ENCODE measurements around the gene ZNF331. TPM values are rescaled to one million over a fixed set of nuclear protein-coding genes. Genes with fewer than 3 reads are reported as not detected.

ZNF331 gene
- total RNA-seq, 1 experiment from 2014 or later = 56.7 TPM

DNA sequence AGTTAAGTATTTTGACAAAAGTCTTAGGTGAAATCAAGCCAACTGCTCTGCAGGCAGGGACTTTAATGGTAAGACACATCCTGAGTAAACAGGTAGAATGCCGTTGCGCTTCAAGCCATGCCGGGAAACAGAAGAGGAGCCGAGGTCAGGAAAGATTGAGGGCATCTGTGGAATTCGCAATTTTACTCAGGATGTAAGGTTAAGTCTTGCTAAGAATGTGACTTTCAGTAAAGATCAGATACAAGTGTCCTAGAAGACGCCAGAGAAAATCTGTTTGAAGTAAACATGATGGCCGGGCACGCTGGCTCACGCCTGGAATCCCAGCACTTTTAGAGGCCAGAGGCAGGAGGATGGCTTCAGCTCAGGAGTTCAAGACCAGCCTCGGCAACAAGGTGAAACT lies 60.4 kb downstream of the ZNF331 start:
- no peaks in the 10 kb centered on the region for H3K27me3 Mint-ChIP-seq (ENCODE audit: low read depth)
- peak overlapping the region; percentile 97 for H3K27ac Mint-ChIP-seq
- ATAC-seq (no peak), DNase-seq (ENCODE audit: low spot score) (no peak)
- no peak overlapping the region for H3K4me3 Mint-ChIP-seq
- ChIA-PET CTCF (no interaction called here), POLR2A (no interaction called here)
- TF ChIP-seq TEAD1 (CRISPR knock-in tag; IDR thresholded peaks at IDR 0.05) = no peak
- TF ChIP-seq FOXJ3 (CRISPR knock-in tag; IDR thresholded peaks at IDR 0.05; ENCODE audit: borderline replicate concordance) = no peak
- TF ChIP-seq, protein P1, sequence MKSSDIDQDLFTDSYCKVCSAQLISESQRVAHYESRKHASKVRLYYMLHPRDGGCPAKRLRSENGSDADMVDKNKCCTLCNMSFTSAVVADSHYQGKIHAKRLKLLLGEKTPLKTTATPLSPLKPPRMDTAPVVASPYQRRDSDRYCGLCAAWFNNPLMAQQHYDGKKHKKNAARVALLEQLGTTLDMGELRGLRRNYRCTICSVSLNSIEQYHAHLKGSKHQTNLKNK (CRISPR knock-in tag; IDR thresholded peaks at IDR 0.05) = no peak
- TF ChIP-seq, protein P2, sequence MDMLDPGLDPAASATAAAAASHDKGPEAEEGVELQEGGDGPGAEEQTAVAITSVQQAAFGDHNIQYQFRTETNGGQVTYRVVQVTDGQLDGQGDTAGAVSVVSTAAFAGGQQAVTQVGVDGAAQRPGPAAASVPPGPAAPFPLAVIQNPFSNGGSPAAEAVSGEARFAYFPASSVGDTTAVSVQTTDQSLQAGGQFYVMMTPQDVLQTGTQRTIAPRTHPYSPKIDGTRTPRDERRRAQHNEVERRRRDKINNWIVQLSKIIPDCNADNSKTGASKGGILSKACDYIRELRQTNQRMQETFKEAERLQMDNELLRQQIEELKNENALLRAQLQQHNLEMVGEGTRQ (CRISPR knock-in tag; IDR thresholded peaks at IDR 0.05) = no peak
- no peak for TF ChIP-seq TEAD4 (CRISPR knock-in tag; IDR thresholded peaks at IDR 0.05)
- TF ChIP-seq ZNF416 (CRISPR knock-in tag; IDR thresholded peaks at IDR 0.05) = no peak
- no peak for TF ChIP-seq FOXK1 (CRISPR knock-in tag; IDR thresholded peaks at IDR 0.05)
- TF ChIP-seq OVOL2 (CRISPR knock-in tag; IDR thresholded peaks at IDR 0.05; ENCODE audit: borderline replicate concordance) = no peak
- no peak for TF ChIP-seq NFYB (CRISPR knock-in tag; conservative IDR thresholded peaks at IDR 0.05; ENCODE audit: low read depth)
- no peak for TF ChIP-seq ZNF396 (CRISPR knock-in tag; IDR thresholded peaks at IDR 0.05; ENCODE audit: borderline replicate concordance)
- TF ChIP-seq, protein P3, sequence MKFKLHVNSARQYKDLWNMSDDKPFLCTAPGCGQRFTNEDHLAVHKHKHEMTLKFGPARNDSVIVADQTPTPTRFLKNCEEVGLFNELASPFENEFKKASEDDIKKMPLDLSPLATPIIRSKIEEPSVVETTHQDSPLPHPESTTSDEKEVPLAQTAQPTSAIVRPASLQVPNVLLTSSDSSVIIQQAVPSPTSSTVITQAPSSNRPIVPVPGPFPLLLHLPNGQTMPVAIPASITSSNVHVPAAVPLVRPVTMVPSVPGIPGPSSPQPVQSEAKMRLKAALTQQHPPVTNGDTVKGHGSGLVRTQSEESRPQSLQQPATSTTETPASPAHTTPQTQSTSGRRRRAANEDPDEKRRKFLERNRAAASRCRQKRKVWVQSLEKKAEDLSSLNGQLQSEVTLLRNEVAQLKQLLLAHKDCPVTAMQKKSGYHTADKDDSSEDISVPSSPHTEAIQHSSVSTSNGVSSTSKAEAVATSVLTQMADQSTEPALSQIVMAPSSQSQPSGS (CRISPR knock-in tag; IDR thresholded peaks at IDR 0.05; ENCODE audit: borderline replicate concordance, low read depth) = no peak
- TF ChIP-seq, protein P4, sequence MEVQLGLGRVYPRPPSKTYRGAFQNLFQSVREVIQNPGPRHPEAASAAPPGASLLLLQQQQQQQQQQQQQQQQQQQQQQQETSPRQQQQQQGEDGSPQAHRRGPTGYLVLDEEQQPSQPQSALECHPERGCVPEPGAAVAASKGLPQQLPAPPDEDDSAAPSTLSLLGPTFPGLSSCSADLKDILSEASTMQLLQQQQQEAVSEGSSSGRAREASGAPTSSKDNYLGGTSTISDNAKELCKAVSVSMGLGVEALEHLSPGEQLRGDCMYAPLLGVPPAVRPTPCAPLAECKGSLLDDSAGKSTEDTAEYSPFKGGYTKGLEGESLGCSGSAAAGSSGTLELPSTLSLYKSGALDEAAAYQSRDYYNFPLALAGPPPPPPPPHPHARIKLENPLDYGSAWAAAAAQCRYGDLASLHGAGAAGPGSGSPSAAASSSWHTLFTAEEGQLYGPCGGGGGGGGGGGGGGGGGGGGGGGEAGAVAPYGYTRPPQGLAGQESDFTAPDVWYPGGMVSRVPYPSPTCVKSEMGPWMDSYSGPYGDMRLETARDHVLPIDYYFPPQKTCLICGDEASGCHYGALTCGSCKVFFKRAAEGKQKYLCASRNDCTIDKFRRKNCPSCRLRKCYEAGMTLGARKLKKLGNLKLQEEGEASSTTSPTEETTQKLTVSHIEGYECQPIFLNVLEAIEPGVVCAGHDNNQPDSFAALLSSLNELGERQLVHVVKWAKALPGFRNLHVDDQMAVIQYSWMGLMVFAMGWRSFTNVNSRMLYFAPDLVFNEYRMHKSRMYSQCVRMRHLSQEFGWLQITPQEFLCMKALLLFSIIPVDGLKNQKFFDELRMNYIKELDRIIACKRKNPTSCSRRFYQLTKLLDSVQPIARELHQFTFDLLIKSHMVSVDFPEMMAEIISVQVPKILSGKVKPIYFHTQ (CRISPR knock-in tag; IDR thresholded peaks at IDR 0.05) = no peak
- TF ChIP-seq ZNF121 (CRISPR knock-in tag; IDR thresholded peaks at IDR 0.05) = no peak
- TF ChIP-seq, protein P5, sequence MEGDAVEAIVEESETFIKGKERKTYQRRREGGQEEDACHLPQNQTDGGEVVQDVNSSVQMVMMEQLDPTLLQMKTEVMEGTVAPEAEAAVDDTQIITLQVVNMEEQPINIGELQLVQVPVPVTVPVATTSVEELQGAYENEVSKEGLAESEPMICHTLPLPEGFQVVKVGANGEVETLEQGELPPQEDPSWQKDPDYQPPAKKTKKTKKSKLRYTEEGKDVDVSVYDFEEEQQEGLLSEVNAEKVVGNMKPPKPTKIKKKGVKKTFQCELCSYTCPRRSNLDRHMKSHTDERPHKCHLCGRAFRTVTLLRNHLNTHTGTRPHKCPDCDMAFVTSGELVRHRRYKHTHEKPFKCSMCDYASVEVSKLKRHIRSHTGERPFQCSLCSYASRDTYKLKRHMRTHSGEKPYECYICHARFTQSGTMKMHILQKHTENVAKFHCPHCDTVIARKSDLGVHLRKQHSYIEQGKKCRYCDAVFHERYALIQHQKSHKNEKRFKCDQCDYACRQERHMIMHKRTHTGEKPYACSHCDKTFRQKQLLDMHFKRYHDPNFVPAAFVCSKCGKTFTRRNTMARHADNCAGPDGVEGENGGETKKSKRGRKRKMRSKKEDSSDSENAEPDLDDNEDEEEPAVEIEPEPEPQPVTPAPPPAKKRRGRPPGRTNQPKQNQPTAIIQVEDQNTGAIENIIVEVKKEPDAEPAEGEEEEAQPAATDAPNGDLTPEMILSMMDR (IDR thresholded peaks at IDR 0.05) = no peak
- no peak for TF ChIP-seq CREB1 (CRISPR knock-in tag; IDR thresholded peaks at IDR 0.05)
- TF ChIP-seq JUN (CRISPR knock-in tag; IDR thresholded peaks at IDR 0.05) = no peak
- TF ChIP-seq RORB (CRISPR knock-in tag; IDR thresholded peaks at IDR 0.05) = no peak
- no peak for TF ChIP-seq SP1 (CRISPR knock-in tag; conservative IDR thresholded peaks at IDR 0.05)
- H3K9me3 Mint-ChIP-seq = no peaks in the 10 kb centered on the region
- peaks cover 53% of the 10 kb centered on the region for H3K4me1 Mint-ChIP-seq
- H3K36me3 Mint-ChIP-seq = no peaks in the 10 kb centered on the region

DNA sequence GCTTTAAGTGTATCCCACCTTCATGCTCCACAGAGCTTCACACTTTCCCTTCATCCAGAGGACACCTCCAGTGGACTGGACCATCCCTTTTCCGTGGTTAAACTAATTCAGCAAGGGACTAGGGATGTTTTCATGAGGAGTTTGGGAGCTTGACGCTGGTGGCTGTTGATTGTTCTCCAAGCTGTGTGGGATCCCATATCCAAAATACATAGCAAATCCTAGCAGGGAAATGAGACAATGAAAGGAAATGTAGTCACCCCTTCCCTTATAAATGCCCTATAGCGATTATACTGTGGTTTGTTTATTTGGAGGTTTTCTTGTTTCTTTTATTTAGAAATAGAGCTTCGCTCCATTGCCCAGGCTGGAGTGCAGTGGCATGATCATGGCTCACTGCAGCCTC lies 62.3 kb downstream of the ZNF331 start:
- Mint-ChIP-seq H3K27ac (peak overlapping the region; percentile 45; the same call in 1 of the 2 replicates), H3K36me3 (no peaks in the 10 kb centered on the region), H3K4me3 (no peak overlapping the region), H3K9me3 (no peaks in the 10 kb centered on the region), H3K4me1 (peaks cover 41% of the 10 kb centered on the region), H3K27me3 (ENCODE audit: low read depth) (no peaks in the 10 kb centered on the region)
- ChIA-PET CTCF (interaction anchor here (0.5 to 1.1 kb wide), 4 partner anchors 10 to 146 kb away, joined by 3 to 4 read pairs (median 3); no protein-coding TSS in a partner anchor), POLR2A (no interaction called here)
- TF ChIP-seq NFYB (CRISPR knock-in tag; conservative IDR thresholded peaks at IDR 0.05; ENCODE audit: low read depth) (no peak), RORB (CRISPR knock-in tag; IDR thresholded peaks at IDR 0.05) (no peak), ZNF416 (CRISPR knock-in tag; IDR thresholded peaks at IDR 0.05) (no peak), NFE2L1 (CRISPR knock-in tag; IDR thresholded peaks at IDR 0.05) (no peak), OVOL2 (CRISPR knock-in tag; IDR thresholded peaks at IDR 0.05; ENCODE audit: borderline replicate concordance) (no peak), ZNF232 (CRISPR knock-in tag; IDR thresholded peaks at IDR 0.05) (no peak), ZBTB21 (CRISPR knock-in tag; IDR thresholded peaks at IDR 0.05; ENCODE audit: borderline replicate concordance) (no peak), FOXK1 (CRISPR knock-in tag; IDR thresholded peaks at IDR 0.05) (no peak)
- TF ChIP-seq, protein P6, sequence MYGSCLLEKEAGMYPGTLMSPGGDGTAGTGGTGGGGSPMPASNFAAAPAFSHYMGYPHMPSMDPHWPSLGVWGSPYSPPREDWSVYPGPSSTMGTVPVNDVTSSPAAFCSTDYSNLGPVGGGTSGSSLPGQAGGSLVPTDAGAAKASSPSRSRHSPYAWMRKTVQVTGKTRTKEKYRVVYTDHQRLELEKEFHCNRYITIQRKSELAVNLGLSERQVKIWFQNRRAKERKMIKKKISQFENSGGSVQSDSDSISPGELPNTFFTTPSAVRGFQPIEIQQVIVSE (CRISPR knock-in tag; IDR thresholded peaks at IDR 0.05; ENCODE audit: borderline replicate concordance) = no peak
- TF ChIP-seq, protein P7, sequence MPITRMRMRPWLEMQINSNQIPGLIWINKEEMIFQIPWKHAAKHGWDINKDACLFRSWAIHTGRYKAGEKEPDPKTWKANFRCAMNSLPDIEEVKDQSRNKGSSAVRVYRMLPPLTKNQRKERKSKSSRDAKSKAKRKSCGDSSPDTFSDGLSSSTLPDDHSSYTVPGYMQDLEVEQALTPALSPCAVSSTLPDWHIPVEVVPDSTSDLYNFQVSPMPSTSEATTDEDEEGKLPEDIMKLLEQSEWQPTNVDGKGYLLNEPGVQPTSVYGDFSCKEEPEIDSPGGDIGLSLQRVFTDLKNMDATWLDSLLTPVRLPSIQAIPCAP (CRISPR knock-in tag; IDR thresholded peaks at IDR 0.05) = no peak
- TF ChIP-seq, protein P5 (IDR thresholded peaks at IDR 0.05) = no peak
- TF ChIP-seq, protein P3 (CRISPR knock-in tag; IDR thresholded peaks at IDR 0.05; ENCODE audit: borderline replicate concordance, low read depth) = no peak
- DNase-seq (ENCODE audit: low spot score) (no peak), ATAC-seq (no peak)

All from WTC11 (cell line).